GM19463 (cell line): ENCODE results near the gene UBN2.
"Not testable (repeated sequence)": the region's sequence is repeated elsewhere in the genome, so short reads cannot be mapped to it uniquely, and the experiment has no call there.

ENCODE experiments used
- ATAC-seq: cut with Tn5 transposase; IDR thresholded peaks from one replicate; pipeline ENCODE4 v1.9.1; 2021; ENCODE audit warnings: mild to moderate bottlenecking, moderate library complexity; ENCODE audit not compliant: unreplicated experiment

UBN2 gene

GRCh38 chr7:139230774-139231512 is at the start of gene UBN2:
Gene UBN2 (plus strand): TSS chr7:139231237. CDS start chr7:139231485, 248 bp downstream.
- ATAC-seq, result peak; percentile 95

DNA sequence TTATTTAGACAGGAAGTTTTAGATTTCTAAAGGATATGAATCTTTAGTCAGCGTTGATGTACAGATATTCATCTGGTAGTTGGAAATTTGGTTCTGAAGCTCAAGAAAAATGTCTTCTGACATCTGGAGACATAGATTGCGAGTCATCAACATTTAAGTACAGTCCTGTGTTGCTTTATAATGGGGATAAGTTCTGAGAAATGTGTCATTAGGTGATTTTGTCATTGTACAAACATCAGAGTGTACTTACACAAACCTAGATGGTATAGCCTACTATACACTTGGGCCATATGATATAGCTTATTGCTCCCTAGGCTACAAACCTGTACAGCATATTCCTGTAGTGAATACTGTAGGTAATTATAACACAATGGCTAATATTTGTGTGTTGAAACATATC is 49.6 kb upstream of the UBN2 start:
- no peak for ATAC-seq

DNA sequence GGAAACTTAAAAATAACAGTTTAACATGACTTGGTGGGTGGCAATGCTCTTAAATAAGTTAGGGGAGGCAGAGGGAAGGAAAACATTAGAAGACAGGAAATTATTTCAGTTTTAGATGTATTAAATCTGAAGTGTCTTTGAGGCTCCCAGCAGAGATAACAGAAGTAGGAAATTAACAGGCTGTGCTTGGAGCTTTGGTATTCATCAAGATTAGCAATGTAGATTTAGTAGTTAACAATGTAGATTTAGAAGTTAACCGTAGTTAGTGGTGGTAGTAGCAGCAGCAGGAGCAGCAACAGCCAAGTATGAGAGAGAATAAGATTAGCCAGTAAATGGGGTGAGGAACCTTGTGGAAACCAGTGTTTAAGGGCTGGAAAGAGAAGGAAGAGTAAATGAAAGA is 48.7 kb upstream of the UBN2 start:
- no peak for ATAC-seq

DNA sequence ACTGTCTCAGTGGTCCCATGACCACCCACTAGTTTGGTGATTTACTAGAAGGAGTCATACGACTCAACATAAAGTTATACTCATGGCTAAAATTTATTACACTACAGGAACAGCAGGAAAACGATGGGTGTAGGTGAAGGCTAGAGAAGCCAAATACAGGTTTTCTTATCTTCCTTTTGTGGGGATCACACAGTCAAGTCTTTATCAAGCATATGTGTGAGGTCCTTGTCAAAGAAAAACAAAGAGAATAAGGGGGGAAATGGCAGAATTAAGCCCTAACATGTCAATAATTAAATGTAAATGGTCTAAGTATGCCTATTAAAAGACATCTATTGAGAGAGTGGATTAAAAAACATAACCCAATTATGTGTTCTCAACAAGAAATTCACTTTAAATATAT is 47.8 kb upstream of the UBN2 start:
- ATAC-seq, result no peak

DNA sequence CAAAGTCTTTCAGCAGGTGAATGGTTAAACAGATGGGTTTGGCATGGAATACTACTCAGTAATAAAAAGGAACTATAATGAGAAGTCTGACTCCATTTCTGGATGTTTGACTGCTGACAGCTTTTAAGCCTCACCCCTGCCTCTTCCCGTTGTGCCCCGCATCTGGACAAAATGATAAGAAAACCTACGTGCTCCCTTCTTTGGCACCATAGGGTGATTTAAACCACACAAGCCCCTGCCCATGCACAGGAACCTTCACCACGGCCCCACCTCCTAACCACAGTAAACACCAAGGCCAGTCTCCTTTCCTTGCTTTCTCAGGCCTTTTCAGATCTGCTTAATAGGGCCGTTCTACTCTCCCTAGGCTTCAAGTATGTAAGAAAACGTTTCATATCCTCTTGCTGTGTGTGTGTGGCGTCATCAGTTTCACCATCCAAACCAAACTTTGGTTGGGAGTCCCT is 47.1 kb upstream of the UBN2 start:
- no peak for ATAC-seq

DNA sequence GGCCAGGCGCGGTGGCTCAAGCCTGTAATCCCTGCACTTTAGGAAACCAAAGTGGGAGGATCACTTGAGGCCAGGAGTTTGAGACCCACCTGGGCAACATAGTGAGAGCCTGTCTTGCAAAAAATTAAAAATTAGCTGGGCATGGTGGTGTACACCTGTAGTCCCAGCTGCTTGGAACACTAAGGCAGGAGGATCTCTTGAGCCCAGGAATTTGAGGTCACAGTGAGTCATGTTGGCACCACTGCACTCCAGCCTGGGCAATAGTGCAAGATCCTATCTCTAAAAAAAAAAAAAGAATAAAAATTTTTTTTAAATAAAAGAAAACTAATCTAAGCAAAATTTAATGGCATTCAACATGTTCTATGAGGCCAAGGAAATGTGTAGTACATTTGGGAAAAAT is 44.9 kb upstream of the UBN2 start:
- no peak for ATAC-seq

DNA sequence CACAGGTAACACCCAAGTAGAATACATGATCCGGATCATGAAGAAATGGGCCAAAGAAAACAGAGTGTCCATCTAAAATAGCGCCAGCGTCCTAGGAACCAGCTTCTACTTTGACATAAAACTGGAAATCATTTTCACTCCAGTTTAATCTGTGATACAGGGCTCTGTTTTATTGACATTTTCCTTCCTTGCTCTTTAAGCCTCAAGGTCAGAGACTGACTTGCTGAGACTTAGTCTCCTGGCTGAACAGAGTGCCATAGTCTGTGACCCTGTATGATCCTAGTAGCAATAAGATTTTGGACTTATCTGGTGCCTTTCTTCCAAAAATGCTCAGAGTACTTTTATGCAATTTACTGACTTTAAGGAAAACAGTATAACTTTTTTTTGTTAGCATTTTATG is 41.7 kb upstream of the UBN2 start:
- ATAC-seq, result no peak

DNA sequence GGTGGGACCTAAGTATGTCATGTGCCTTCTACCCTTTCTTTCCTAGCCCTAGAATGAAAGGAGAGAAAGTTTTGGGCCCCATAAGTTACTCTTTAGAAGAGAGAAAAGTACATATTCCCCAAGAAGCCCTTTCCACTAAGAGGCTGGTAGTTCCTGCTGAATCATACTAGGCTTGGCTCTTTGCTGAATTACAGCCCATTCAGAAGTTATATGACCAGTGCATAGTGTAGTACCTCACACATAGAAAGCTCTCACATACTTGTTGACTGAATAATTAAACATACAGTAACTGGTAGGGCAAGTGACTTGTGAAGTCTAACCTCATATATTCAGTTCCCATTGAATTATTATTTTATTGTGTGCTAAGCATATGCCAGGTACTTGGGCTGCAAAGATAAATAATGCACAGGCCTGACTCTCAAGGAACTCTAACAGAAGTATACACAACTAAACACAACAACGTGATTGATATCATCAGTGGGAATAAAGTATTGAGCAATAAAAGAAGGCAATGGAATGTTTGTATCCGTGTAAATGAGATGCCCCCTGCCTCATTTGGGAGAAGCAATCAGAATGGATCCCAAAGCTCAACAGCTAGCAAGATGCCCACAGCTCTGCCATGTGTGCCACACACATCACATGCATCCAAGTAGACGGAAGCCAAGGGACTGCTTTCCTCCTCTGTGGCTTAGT is 38.9 kb upstream of the UBN2 start:
- no peak for ATAC-seq

GRCh38 chr7:139200382-139200781 is 30.7 kb upstream of the UBN2 start:
- no peak for ATAC-seq

DNA sequence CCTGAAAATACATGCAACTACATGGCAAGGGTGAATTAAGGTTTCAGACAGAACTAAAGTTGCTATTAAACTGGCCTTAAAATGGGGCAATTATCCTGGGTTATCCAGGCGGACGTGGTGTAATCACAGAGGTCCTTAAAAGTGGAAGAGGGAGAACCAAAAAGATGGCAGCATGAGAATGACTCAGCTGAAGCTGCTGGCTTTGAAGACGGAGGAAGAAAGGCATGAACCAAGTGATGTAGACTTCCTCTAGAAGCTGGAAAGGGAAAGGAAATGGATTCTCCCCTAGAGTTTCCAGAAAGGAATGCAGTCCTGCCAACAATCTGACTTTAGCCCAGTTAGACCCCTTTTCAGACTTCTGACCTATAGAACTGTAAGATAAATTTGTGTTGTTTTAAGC is 27.0 kb upstream of the UBN2 start:
- ATAC-seq, result no peak

DNA sequence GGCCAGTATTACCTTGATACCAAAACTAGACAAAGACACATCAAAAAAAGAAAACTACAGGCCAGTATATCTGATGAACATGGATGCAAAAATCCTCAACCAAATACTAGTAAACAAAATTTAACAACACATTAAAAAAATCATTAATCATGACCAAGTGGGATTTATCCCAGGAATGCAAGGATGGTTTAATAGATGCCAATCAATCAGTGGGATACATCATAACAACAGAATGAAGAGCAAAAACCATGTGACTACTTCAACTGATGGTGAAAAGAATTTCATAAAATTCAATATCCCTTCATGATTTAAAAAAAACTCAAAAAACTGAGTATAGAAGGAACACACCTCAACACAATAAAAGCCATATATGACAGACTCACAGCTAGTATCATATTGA is 25.2 kb upstream of the UBN2 start:
- no peak for ATAC-seq

DNA sequence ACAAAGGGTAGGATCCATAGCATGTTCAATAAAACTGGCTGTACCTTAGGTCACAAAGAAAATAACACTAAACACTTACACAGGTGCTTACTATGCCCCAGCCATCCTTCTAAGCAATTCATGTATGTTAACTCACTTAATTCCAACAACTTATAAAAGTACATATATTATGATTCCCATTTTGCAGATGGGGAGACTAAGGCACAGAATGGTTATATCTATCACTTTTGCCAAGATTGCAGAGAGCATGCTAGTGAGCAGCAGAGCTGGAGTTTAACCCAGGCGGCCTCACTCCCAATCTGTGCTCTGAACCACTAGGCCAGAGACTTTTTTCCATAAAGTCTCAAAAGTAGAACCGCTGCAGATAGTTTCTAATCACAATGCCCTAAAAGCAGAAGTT is 18.9 kb upstream of the UBN2 start:
- ATAC-seq, result no peak

GRCh38 chr7:139213489-139213888 is 17.5 kb upstream of the UBN2 start:
- ATAC-seq, result not testable (repeated sequence)

DNA sequence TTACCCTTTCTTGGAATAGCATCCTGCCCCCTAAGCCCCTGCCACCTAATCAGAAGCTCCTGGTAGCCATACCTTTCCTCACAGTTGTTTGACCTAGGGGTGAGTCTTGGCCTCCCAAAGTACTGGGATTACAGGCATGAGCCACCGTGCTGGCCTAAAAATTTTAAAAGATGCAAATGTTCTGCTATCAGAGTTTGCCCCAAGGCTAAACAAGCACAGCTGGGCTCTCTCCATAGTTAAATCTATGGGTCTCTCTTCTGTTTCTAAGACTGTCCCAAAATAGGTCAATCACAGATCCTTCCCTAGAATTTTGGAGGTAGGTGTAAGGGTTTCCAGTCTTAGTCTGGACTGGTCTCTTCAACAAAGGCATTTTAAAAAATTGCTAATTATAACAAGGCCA is 12.9 kb upstream of the UBN2 start:
- no peak for ATAC-seq

DNA sequence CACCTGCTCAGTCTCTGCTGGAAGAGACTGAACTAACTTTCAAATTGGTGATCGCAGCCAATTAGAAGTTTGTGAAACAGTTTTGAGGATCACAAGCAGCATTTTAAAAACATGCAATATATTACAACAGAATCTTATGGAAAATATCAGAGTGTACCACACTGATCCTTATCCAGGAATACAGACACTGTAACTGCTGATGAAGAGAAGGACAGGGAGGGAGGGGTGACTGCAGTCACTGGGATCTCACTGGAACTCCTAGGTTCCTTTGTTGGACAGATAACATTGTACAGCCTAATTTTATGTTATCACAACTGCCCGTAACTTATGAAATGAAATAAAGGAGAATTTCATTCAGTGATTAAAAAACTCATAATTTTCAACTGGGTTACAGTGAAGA is 6.8 kb upstream of the UBN2 start:
- no peak for ATAC-seq

GRCh38 chr7:139224836-139225235 is 6.2 kb upstream of the UBN2 start:
- not testable (repeated sequence) for ATAC-seq

GRCh38 chr7:139225286-139226157 is 5.5 kb upstream of the UBN2 start:
- ATAC-seq, result not testable (repeated sequence)

DNA sequence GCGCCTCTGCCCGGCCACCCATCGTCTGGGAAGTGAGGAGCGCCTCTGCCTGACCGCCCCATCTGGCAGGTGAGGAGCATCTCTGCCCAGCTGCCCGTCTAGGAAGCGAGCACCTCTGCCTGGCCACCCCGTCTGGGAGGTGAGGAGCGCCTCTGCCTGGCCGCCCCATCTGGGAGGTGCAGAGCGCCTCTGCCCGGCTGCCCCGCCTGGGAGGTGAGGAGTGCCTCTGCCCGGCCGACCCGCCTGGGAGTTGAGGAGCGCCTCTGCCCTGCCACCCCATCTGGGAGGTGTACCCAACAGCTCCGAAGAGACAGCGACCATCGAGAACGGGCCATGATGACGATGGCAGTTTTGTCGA is 4.9 kb upstream of the UBN2 start:
- ATAC-seq, result not testable (repeated sequence)

- ATAC-seq, result not testable (repeated sequence)
Measured at GRCh38 chr7:139226988-139227488, 4.0 kb upstream of the UBN2 start.

- ATAC-seq, result no peak
Measured at GRCh38 chr7:139230023-139230422, 1.0 kb upstream of the UBN2 start.

DNA sequence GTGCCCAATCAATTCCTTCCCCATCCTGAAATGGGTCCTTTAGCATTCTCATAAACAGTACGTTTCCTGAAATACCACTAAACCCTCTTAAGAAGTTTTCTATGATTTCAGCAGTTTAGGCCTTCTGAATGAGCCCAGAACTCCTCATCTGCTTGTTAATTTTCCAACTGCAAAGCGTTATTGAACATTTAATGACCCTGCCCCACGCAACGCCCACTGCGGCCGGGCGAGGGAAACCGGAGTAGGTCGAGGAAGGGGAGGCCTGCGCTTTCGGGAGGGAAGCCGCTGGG is 608 bp upstream of the UBN2 start:
- no peak for ATAC-seq
